AG09309 (cell line): Measurements from ENCODE around the gene TOR4A.
A peak's percentile ranks its signal among the peaks of the same experiment; 100 is the strongest.
"Not testable (repeated sequence)": the region's sequence is repeated elsewhere in the genome, so short reads cannot be mapped to it uniquely, and the experiment has no call there.

Source experiments
- DNase-seq: peaks from one replicate; pipeline ENCODE4 v3.0.0-alpha.2; 2010; ENCODE audit warnings: low read depth
- H3K4me3 ChIP-seq: 2 replicates; pipeline ENCODE4 v1.5.1; 2011; ENCODE audit warnings: mild to moderate bottlenecking, low read depth, low read length, moderate library complexity; ENCODE audit not compliant: control insufficient read depth
- TF ChIP-seq, protein P1 (sequence below): IDR thresholded peaks from 2 replicates; pipeline ENCODE4 v1.5.1; 2011; ENCODE audit warnings: mild to moderate bottlenecking, low read depth, low read length, inconsistent platforms; ENCODE audit not compliant: insufficient read depth, control insufficient read depth; ENCODE audit errors: missing control alignments

TOR4A gene

GRCh38 chr9:137240318-137240840 lies 37.1 kb upstream of the TOR4A start:
- H3K4me3 ChIP-seq, result peak overlapping the region; percentile 67
- DNase-seq, result no peak
- TF ChIP-seq, protein P1, sequence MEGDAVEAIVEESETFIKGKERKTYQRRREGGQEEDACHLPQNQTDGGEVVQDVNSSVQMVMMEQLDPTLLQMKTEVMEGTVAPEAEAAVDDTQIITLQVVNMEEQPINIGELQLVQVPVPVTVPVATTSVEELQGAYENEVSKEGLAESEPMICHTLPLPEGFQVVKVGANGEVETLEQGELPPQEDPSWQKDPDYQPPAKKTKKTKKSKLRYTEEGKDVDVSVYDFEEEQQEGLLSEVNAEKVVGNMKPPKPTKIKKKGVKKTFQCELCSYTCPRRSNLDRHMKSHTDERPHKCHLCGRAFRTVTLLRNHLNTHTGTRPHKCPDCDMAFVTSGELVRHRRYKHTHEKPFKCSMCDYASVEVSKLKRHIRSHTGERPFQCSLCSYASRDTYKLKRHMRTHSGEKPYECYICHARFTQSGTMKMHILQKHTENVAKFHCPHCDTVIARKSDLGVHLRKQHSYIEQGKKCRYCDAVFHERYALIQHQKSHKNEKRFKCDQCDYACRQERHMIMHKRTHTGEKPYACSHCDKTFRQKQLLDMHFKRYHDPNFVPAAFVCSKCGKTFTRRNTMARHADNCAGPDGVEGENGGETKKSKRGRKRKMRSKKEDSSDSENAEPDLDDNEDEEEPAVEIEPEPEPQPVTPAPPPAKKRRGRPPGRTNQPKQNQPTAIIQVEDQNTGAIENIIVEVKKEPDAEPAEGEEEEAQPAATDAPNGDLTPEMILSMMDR, result no peak

DNA sequence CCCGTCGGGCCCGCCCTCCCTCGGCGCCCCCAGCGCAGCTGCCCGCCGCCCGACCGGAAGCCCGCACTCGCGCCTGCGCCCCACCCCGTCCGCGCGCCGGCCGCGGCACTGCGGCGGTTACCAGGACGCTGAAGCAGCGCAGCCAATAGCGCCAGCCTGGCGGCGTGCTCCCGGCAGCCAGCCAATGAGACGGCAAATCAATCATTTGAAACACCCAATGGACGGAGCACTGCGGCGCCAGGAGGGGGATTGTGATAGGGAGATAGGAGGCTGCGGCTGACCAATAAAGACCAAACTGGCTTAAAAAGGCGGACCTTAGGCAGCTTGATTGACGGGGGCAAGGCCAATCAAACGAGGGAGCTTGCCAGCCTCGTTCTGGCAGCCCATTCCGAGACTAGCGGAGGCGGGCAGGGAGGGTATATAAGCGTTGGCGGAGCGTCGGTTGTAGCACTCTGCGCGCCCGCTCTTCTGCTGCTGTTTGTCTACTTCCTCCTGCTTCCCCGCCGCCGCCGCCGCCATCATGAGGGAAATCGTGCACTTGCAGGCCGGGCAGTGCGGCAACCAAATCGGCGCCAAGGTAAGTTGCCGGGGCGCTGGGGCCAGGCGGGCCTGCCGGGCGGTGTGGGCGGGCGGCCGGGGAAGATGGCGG lies 36.6 kb upstream of the TOR4A start, which contains the start of gene TUBB4B:
TUBB4B (plus strand) TSS at position 447 of the 649 bp plus-strand sequence; CDS start at position 521, 74 bp downstream.
- DNase-seq, result peak; percentile 100
- peak within 1 kb of the TSS; percentile 90 for H3K4me3 ChIP-seq
- TF ChIP-seq, protein P1, result no peak

DNA sequence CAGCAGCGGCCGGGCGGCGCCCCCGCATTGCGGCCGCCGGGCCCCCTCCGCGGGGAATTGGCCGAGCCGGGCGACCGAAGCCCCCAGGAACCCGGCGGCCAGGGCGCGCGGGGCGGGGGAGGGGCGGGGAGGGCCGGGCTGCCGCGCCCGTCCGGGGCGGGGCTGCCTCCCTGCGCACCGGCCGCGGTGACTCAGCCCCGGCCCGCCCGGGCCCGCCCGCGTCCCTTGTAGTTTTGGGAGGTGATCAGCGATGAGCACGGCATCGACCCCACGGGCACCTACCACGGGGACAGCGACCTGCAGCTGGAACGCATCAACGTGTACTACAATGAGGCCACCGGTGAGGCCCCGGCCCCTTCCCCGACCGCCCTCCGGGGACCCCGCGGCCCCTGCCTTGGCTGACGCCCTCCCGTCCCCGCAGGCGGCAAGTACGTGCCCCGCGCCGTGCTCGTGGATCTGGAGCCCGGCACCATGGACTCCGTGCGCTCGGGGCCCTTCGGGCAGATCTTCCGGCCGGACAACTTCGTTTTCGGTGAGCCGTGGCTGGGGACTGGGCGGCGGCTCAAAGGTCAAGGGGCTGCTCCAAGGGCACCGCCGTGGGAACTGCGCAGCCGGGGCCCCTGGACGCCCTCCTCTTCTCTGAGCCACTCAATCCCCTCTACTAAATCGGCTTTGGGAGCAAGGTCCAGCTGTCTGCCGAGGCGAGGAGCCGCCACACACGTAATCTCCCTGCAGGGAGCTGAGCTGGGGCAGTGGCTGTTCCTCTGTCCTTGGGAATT lies 35.8 kb upstream of the TOR4A start:
- no peak for DNase-seq
- TF ChIP-seq, protein P1, result no peak

GRCh38 chr9:137242269-137243203 lies 35.0 kb upstream of the TOR4A start:
- DNase-seq, result no peak
- TF ChIP-seq, protein P1, result no peak
- H3K4me3 ChIP-seq, result peak overlapping the region; percentile 90

More for the DNA sequence above, 35.8 kb upstream of the TOR4A start:
- peak overlapping the region; percentile 90 for H3K4me3 ChIP-seq

GRCh38 chr9:137243266-137243625 lies 34.3 kb upstream of the TOR4A start:
- H3K4me3 ChIP-seq, DNase-seq: not testable (repeated sequence)

GRCh38 chr9:137243626-137244485 lies 33.7 kb upstream of the TOR4A start:
- DNase-seq, result no peak
- no peak overlapping the region for H3K4me3 ChIP-seq

More at GRCh38 chr9:137243626-137244485, 33.7 kb upstream of the TOR4A start:
- TF ChIP-seq, protein P1, result no peak
